Keratinocyte (primary cell): ENCODE results near the gene RCAN2. TPM values are rescaled to one million over a fixed set of nuclear protein-coding genes. Genes with fewer than 3 reads are reported as not detected.

Source experiments
- DNase-seq: peaks from one replicate; pipeline ENCODE4 v3.0.0-alpha.2; 2011; ENCODE audit warnings: low read depth, missing footprints, low spot score
- FAIRE-seq: peaks from 2 replicates; lab custom pipeline; 2011; peaks lifted over from hg19 to GRCh38; lab: Jason Lieb, UNC
- H2AFZ ChIP-seq: 2 replicates; pipeline ENCODE4 v1.6.0; 2012; ENCODE audit warnings: low read length, control low read depth, inconsistent platforms; ENCODE audit not compliant: control insufficient read depth
- H3K27ac ChIP-seq: 2 replicates; pipeline ENCODE4 v1.5.1; 2011; ENCODE audit warnings: low read length; ENCODE audit not compliant: control insufficient read depth, insufficient read depth
- H3K27me3 ChIP-seq: 3 replicates; pipeline ENCODE4 v1.6.0; 2011; ENCODE audit warnings: low read length; ENCODE audit not compliant: control insufficient read depth, insufficient read depth; ENCODE audit errors: extremely low read depth
- H3K36me3 ChIP-seq, 2 experiments: 2 replicates in 1 of 2; 3 replicates in 1 of 2; pipeline ENCODE4 v1.5.1; 2011; ENCODE audit warnings: low read length in 2 of 2, mild to moderate bottlenecking in 1 of 2; ENCODE audit not compliant: control insufficient read depth in 2 of 2, insufficient read depth in 2 of 2; ENCODE audit errors: extremely low read depth in 1 of 2
- H3K4me1 ChIP-seq: 3 replicates; pipeline ENCODE4 v1.5.1; 2011; ENCODE audit warnings: low read length; ENCODE audit not compliant: control insufficient read depth, insufficient read depth; ENCODE audit errors: extremely low read depth
- H3K4me2 ChIP-seq: 3 replicates; pipeline ENCODE4 v1.6.0; 2011; ENCODE audit warnings: low read depth, low read length; ENCODE audit not compliant: control insufficient read depth, insufficient read depth; ENCODE audit errors: extremely low read depth
- H3K4me3 ChIP-seq, 3 experiments: fragments of 200-600 bp in 1 of 3; sonication (generic) in 1 of 3; 2 replicates in 2 of 3; 3 replicates in 1 of 3; pipeline ENCODE4 v1.5.1; 2011 to 2016; ENCODE audit warnings: low read length in 3 of 3, mild to moderate bottlenecking in 3 of 3, control low read depth in 2 of 3, inconsistent platforms in 1 of 3, low read depth in 1 of 3, mixed read lengths in 1 of 3, mixed run types in 1 of 3, moderate library complexity in 1 of 3; ENCODE audit not compliant: control insufficient read depth in 2 of 3, insufficient read depth in 2 of 3; ENCODE audit errors: extremely low read depth in 1 of 3
- H3K79me2 ChIP-seq: 2 replicates; pipeline ENCODE4 v1.6.0; 2012; ENCODE audit warnings: low read length; ENCODE audit not compliant: control insufficient read depth, insufficient read depth
- H3K9ac ChIP-seq: 3 replicates; pipeline ENCODE4 v1.6.0; 2011; ENCODE audit warnings: low read length; ENCODE audit not compliant: control insufficient read depth, insufficient read depth; ENCODE audit errors: extremely low read depth
- H3K9me1 ChIP-seq: 3 replicates; pipeline ENCODE4 v1.6.0; 2011; ENCODE audit warnings: low read length; ENCODE audit not compliant: control insufficient read depth, insufficient read depth; ENCODE audit errors: extremely low read depth
- H3K9me3 ChIP-seq: 2 replicates; pipeline ENCODE4 v1.5.1; 2012; ENCODE audit warnings: low read depth, low read length; ENCODE audit not compliant: control insufficient read depth
- H4K20me1 ChIP-seq: 3 replicates; pipeline ENCODE4 v1.6.0; 2011; ENCODE audit warnings: low read length; ENCODE audit not compliant: control insufficient read depth, insufficient read depth; ENCODE audit errors: extremely low read depth
- EZH2 ChIP-seq: IDR thresholded peaks from one replicate; pipeline ENCODE4 v1.6.1; 2012; ENCODE audit warnings: inconsistent platforms, mild to moderate bottlenecking, low read length, moderate library complexity
- dilution Hi-C: fragments of 300-500 bp; cut with MboI; formaldehyde crosslinking; loops from one replicate; pipeline ENCODE4 v1.7.0; 2020; ENCODE audit warnings: low sequenced_read_pairs; ENCODE audit not compliant: extremely low pct_ligation_motif_present
- polyA plus RNA-seq, 5 experiments: library from polyadenylated mRNA; depleted of rRNA in 3 of 5; stranded (reverse) in 3 of 5; stranded (forward) in 1 of 5; unstranded in 1 of 5; fragments of >200 nt; gene quantifications; 1 replicate in 1 of 5; 2 replicates in 3 of 5; 3 replicates in 1 of 5; pipeline versions ENCODE4 v1.2.1 to v1.2.3, GENCODE V29; 2011 to 2012; ENCODE audit warnings: missing spikeins in 2 of 5, low read depth in 1 of 5, low replicate concordance in 1 of 5
- TF ChIP-seq, protein P1 (sequence below), 3 experiments: IDR thresholded peaks in 1 of 3; conservative IDR thresholded peaks in 1 of 3; optimal IDR thresholded peaks in 1 of 3; 2 replicates in 2 of 3; 3 replicates in 1 of 3; pipeline versions ENCODE3 to v1.5.1; 2011; ENCODE audit warnings: low read length in 3 of 3, mild to moderate bottlenecking in 3 of 3, moderate library complexity in 2 of 3, control low read depth in 1 of 3, inconsistent platforms in 1 of 3; ENCODE audit not compliant: insufficient read depth in 2 of 3; ENCODE audit errors: extremely low read depth in 1 of 3

RCAN2 gene
- polyA plus RNA-seq, 1 donor (not counting 4 experiments of a cell fraction or from before 2014, with no cell fraction given), result not detected

DNA sequence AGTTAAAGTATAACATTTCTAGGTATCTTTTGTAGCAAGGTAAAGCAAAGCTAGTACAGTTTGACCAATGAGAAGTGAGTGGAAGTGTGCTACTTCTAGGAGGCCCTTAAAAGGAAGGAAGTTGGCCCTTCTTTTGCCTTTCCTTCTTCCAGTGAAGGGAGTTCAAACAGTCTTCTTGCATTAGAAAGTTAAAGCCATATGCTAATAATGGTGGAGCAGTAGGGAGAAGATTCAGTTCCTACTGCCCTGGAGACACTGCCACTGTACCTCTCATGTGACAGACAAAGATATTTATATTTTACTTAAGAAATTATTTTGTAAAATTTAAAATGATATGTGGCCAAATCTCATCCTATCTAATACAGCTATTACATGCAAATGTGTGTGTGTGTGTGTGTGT is 26.0 kb upstream of the RCAN2 start:
- no peaks in the 10 kb centered on the region for H3K79me2 ChIP-seq
- H3K9ac ChIP-seq, result no peak overlapping the region
- no peaks in the 10 kb centered on the region for H3K9me3 ChIP-seq
- no peaks in the 10 kb centered on the region for H3K4me1 ChIP-seq
- dilution Hi-C loops, result no loop called here
- no peak overlapping the region for H3K4me3 ChIP-seq
- H4K20me1 ChIP-seq, result no peaks in the 10 kb centered on the region
- no peak overlapping the region for H3K27ac ChIP-seq
- H2AFZ ChIP-seq, result no peak overlapping the region
- no peaks in the 10 kb centered on the region for H3K36me3 ChIP-seq
- no peak for FAIRE-seq
- TF ChIP-seq, protein P1, sequence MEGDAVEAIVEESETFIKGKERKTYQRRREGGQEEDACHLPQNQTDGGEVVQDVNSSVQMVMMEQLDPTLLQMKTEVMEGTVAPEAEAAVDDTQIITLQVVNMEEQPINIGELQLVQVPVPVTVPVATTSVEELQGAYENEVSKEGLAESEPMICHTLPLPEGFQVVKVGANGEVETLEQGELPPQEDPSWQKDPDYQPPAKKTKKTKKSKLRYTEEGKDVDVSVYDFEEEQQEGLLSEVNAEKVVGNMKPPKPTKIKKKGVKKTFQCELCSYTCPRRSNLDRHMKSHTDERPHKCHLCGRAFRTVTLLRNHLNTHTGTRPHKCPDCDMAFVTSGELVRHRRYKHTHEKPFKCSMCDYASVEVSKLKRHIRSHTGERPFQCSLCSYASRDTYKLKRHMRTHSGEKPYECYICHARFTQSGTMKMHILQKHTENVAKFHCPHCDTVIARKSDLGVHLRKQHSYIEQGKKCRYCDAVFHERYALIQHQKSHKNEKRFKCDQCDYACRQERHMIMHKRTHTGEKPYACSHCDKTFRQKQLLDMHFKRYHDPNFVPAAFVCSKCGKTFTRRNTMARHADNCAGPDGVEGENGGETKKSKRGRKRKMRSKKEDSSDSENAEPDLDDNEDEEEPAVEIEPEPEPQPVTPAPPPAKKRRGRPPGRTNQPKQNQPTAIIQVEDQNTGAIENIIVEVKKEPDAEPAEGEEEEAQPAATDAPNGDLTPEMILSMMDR (optimal IDR thresholded peaks at IDR 0.05 in 1 of 3, IDR thresholded peaks at IDR 0.05 in 1 of 3, conservative IDR thresholded peaks at IDR 0.05 in 1 of 3; ENCODE audit: extremely low read depth in 1 of 3, insufficient read depth in 2 of 3, low read length in 3 of 3), result no peak
- no peak for TF ChIP-seq EZH2
- DNase-seq, result no peak
- H3K27me3 ChIP-seq, result no peaks in the 10 kb centered on the region
- H3K9me1 ChIP-seq, result no peaks in the 10 kb centered on the region
- H3K4me2 ChIP-seq, result no peak overlapping the region

DNA sequence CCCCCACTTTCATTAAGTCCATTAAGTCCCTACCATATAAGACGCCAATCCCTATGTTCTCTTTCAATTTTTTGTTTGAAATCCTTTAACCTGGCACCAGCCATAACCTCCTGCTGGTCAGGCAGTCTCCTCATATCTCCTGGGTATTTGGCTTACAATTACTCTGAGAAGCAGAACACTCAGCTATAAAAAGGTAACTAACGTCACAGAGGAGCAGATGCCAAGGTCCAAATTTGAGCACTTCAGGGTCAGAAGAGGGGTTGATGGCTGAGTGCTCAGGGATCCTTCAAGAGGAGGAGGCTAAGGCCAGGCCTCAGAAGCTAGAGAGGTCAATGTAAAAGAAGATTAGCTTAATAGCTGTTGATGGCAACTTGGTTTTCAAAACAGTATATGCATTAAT is 22.3 kb upstream of the RCAN2 start:
- dilution Hi-C loops, result no loop called here
- Histone ChIP-seq H3K9me3 (no peaks in the 10 kb centered on the region), H3K27me3 (no peaks in the 10 kb centered on the region), H2AFZ (no peak overlapping the region), H3K4me2 (no peak overlapping the region), H4K20me1 (no peaks in the 10 kb centered on the region), H3K9ac (no peak overlapping the region), H3K4me3 (no peak overlapping the region), H3K27ac (no peak overlapping the region), H3K36me3 (no peaks in the 10 kb centered on the region), H3K9me1 (no peaks in the 10 kb centered on the region), H3K4me1 (no peaks in the 10 kb centered on the region), H3K79me2 (no peaks in the 10 kb centered on the region)
- DNase-seq, result no peak
- no peak for FAIRE-seq
- TF ChIP-seq, protein P1 (optimal IDR thresholded peaks at IDR 0.05 in 1 of 3, IDR thresholded peaks at IDR 0.05 in 1 of 3, conservative IDR thresholded peaks at IDR 0.05 in 1 of 3; ENCODE audit: extremely low read depth in 1 of 3, insufficient read depth in 2 of 3, low read length in 3 of 3), result no peak
- TF ChIP-seq EZH2, result no peak
